LNCaP clone FGC (cell line): ENCODE data around the gene UCN2.
"Not testable (repeated sequence)": the region's sequence is repeated elsewhere in the genome, so short reads cannot be mapped to it uniquely, and the experiment has no call there.

Source experiments
- DNase-seq: peaks from one replicate; pipeline ENCODE4 v3.0.0-alpha.2; 2011; ENCODE audit warnings: low read depth
- H3K4me3 ChIP-seq: 2 replicates; pipeline ENCODE4 v1.5.1; 2011; ENCODE audit warnings: mild to moderate bottlenecking, low read depth, low read length, control low read depth
- CTCF ChIP-seq: IDR thresholded peaks from 2 replicates; pipeline ENCODE4 v1.5.1; 2012; ENCODE audit warnings: mild to moderate bottlenecking; ENCODE audit not compliant: control insufficient read depth, insufficient read depth; ENCODE audit errors: extremely low read depth

Gene UCN2

GRCh38 chr3:48535578-48535977 is 28.0 kb downstream of the UCN2 start:
- no peak for DNase-seq
- H3K4me3 ChIP-seq = no peak overlapping the region
- TF ChIP-seq CTCF = no peak

- H3K4me3 ChIP-seq = no peak overlapping the region
- DNase-seq = no peak
- no peak for TF ChIP-seq CTCF
Observed at GRCh38 chr3:48532977-48533337, 30.6 kb downstream of the UCN2 start.

GRCh38 chr3:48532271-48532976 is 31.2 kb downstream of the UCN2 start:
- H3K4me3 ChIP-seq = no peak overlapping the region
- TF ChIP-seq CTCF = no peak
- DNase-seq = no peak

GRCh38 chr3:48530701-48531100 is 32.9 kb downstream of the UCN2 start:
- not testable (repeated sequence) for DNase-seq, H3K4me3 ChIP-seq

- no peak for DNase-seq
- no peak overlapping the region for H3K4me3 ChIP-seq
- no peak for TF ChIP-seq CTCF
Observed at GRCh38 chr3:48528754-48529153, 34.8 kb downstream of the UCN2 start.

GRCh38 chr3:48528048-48528447 is 35.5 kb downstream of the UCN2 start:
- no peak for DNase-seq
- H3K4me3 ChIP-seq = no peak overlapping the region
- TF ChIP-seq CTCF = no peak

GRCh38 chr3:48524970-48525369 is 38.6 kb downstream of the UCN2 start:
- H3K4me3 ChIP-seq = no peak overlapping the region
- no peak for DNase-seq
- no peak for TF ChIP-seq CTCF

- no peak for TF ChIP-seq CTCF
- H3K4me3 ChIP-seq = no peak overlapping the region
- DNase-seq = no peak
Observed at GRCh38 chr3:48521635-48522034, 41.9 kb downstream of the UCN2 start.
